ENCODE data around the gene ZNF688. TPM values are rescaled to one million over a fixed set of nuclear protein-coding genes. Genes with fewer than 3 reads are reported as not detected.

Gene ZNF688
- total and polyA plus RNA-seq, 2 of the 13 experiments (the other 11 are each of a cell fraction or from before 2014, with no cell fraction given): 2.4 to 5.4 TPM

DNA sequence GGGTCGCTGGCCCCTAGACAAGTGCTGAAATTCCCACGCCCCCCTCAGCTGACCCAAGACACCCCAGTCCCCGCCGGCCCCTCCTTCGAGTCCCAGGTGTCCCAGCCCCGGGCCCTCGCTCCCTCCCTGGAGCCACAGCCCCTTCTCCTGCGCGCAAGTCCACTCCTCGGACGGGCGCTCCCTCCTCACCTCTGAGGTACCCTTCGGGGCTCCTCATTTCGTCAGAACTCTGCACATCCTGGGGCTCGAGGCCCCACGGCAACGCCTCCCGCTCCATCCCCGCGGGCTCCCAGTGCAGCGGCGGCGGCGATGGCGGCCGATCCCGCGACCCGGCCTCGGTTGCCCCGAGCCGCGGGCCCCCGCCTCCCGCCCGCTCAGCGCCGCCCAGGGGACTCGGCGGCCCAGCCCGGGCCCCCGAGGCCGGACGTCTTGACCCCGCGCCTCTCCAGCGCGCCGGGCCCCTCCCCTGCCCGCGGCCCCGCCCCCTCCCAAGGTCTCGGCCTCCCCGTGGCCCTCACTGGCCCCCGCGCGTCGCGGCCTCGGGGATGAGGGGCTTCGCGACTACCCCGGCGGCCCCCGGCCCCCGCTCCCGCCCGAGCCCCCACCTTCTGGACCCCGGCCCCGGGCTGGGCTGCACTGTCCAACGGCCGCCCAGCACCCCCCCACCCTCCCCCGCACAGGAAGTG, 45.2 kb downstream of the ZNF688 start, which contains the start of gene ZNF768:
ZNF768 (minus strand) TSS at position 430 of the 686 bp plus-strand sequence; CDS start at position 277, 153 bp downstream.
- Histone ChIP-seq H3K4me1 (ENCODE audit: insufficient read depth, low read length) (peaks cover 61% of the 10 kb centered on the region), H3K9ac (ENCODE audit: insufficient read depth, low read depth, low read length) (peak within 1 kb of the TSS; percentile 97), H3K4me2 (ENCODE audit: low read depth, low read length) (peak within 1 kb of the TSS; percentile 84)
- 0 out of 2 replicates have a peak, but pooled peaks have one; percentile 26 for TF ChIP-seq ZNF34 (CRISPR knock-in tag; IDR thresholded peaks at IDR 0.05; ENCODE audit: borderline replicate concordance)
- peak; percentile 36; the same call in 1 of the 2 replicates for TF ChIP-seq SALL1 (CRISPR knock-in tag; IDR thresholded peaks at IDR 0.05)
- TF ChIP-seq LCORL (IDR thresholded peaks at IDR 0.05): no peak
- TF ChIP-seq LCORL (CRISPR knock-in tag; IDR thresholded peaks at IDR 0.05): no peak
- TF ChIP-seq MLLT10 (CRISPR knock-in tag; IDR thresholded peaks at IDR 0.05): no peak
- peak; percentile 47; the same call in 1 of the 2 replicates for TF ChIP-seq IRX3 (CRISPR knock-in tag; IDR thresholded peaks at IDR 0.05; ENCODE audit: borderline replicate concordance, low read depth)
- TF ChIP-seq ZFP36L1 (CRISPR knock-in tag; IDR thresholded peaks at IDR 0.05): 0 out of 2 replicates have a peak, but pooled peaks have one; percentile 25
- 0 out of 2 replicates have a peak, but pooled peaks have one; percentile 34 for TF ChIP-seq ZNF20 (CRISPR knock-in tag; IDR thresholded peaks at IDR 0.05)
- TF ChIP-seq GABPA (IDR thresholded peaks at IDR 0.05; ENCODE audit: low read depth, low read length): no peak
- TF ChIP-seq GABPA (CRISPR knock-in tag; IDR thresholded peaks at IDR 0.05; ENCODE audit: low read depth): no peak
- no peak for TF ChIP-seq ZFP1 (CRISPR knock-in tag; IDR thresholded peaks at IDR 0.05)
- TF ChIP-seq, protein P1, sequence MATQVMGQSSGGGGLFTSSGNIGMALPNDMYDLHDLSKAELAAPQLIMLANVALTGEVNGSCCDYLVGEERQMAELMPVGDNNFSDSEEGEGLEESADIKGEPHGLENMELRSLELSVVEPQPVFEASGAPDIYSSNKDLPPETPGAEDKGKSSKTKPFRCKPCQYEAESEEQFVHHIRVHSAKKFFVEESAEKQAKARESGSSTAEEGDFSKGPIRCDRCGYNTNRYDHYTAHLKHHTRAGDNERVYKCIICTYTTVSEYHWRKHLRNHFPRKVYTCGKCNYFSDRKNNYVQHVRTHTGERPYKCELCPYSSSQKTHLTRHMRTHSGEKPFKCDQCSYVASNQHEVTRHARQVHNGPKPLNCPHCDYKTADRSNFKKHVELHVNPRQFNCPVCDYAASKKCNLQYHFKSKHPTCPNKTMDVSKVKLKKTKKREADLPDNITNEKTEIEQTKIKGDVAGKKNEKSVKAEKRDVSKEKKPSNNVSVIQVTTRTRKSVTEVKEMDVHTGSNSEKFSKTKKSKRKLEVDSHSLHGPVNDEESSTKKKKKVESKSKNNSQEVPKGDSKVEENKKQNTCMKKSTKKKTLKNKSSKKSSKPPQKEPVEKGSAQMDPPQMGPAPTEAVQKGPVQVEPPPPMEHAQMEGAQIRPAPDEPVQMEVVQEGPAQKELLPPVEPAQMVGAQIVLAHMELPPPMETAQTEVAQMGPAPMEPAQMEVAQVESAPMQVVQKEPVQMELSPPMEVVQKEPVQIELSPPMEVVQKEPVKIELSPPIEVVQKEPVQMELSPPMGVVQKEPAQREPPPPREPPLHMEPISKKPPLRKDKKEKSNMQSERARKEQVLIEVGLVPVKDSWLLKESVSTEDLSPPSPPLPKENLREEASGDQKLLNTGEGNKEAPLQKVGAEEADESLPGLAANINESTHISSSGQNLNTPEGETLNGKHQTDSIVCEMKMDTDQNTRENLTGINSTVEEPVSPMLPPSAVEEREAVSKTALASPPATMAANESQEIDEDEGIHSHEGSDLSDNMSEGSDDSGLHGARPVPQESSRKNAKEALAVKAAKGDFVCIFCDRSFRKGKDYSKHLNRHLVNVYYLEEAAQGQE (IDR thresholded peaks at IDR 0.05; ENCODE audit: borderline replicate concordance in 1 of 2, low read depth in 1 of 2, low read length in 2 of 2): peak; percentile 37 to 87
- no peak for TF ChIP-seq ZNF761 (CRISPR knock-in tag; conservative IDR thresholded peaks at IDR 0.05)
- TF ChIP-seq SNAPC2 (CRISPR knock-in tag; IDR thresholded peaks at IDR 0.05): 0 out of 2 replicates have a peak, but pooled peaks have one; percentile 10
- TF ChIP-seq TARDBP (CRISPR knock-in tag; IDR thresholded peaks at IDR 0.05): no peak
- TF ChIP-seq MEIS2 (CRISPR knock-in tag; IDR thresholded peaks at IDR 0.05): 0 out of 2 replicates have a peak, but pooled peaks have one; percentile 22
- TF ChIP-seq ZNF589 (CRISPR knock-in tag; conservative IDR thresholded peaks at IDR 0.05): 0 out of 2 replicates have a peak, but pooled peaks have one; percentile 16
- peak; percentile 75 for TF ChIP-seq AGO2 (optimal IDR thresholded peaks at IDR 0.05; ENCODE audit: low read depth, low read length)
- TF ChIP-seq, protein P2, sequence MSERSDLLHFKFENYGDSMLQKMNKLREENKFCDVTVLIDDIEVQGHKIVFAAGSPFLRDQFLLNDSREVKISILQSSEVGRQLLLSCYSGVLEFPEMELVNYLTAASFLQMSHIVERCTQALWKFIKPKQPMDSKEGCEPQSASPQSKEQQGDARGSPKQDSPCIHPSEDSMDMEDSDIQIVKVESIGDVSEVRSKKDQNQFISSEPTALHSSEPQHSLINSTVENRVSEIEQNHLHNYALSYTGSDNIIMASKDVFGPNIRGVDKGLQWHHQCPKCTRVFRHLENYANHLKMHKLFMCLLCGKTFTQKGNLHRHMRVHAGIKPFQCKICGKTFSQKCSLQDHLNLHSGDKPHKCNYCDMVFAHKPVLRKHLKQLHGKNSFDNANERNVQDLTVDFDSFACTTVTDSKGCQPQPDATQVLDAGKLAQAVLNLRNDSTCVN (CRISPR knock-in tag; IDR thresholded peaks at IDR 0.05; ENCODE audit: borderline replicate concordance): 0 out of 2 replicates have a peak, but pooled peaks have one; percentile 33
- TF ChIP-seq ZFY (CRISPR knock-in tag; IDR thresholded peaks at IDR 0.05): peak; percentile 42; the same call in 1 of the 2 replicates
- TF ChIP-seq POLR2A (IDR thresholded peaks at IDR 0.05; ENCODE audit: insufficient read depth in 1 of 2, low read depth in 2 of 2, low read length in 2 of 2): peak in 1 of 2 experiments; percentile 43; a peak in 2 of 4 replicates

More for the DNA sequence above, 45.2 kb downstream of the ZNF688 start, which contains the start of gene ZNF768:
- Histone ChIP-seq H3K36me3 (replicated peaks in 1 of 2; ENCODE audit: control insufficient read depth in 1 of 2, insufficient read depth in 2 of 2, low read length in 2 of 2) (peaks cover 1 to 8% of the 10 kb centered on the region in 2 experiments; a peak in 1 of 5 replicates), H3K27ac (ENCODE audit: extremely low read length, insufficient read depth, low read length) (peak within 1 kb of the TSS; percentile 98), H3K9me3 (ENCODE audit: low read length) (no peaks in the 10 kb centered on the region), H3K27me3 (ENCODE audit: control insufficient read depth in 1 of 2, insufficient read depth in 2 of 2, low read length in 2 of 2) (no peaks in the 10 kb centered on the region; a peak in 1 of 5 replicates), H3K79me2 (ENCODE audit: insufficient read depth, low read length) (no peaks in the 10 kb centered on the region), H2AFZ (ENCODE audit: low read length) (no peak within 1 kb of the TSS), H4K20me1 (ENCODE audit: insufficient read depth, low read length) (no peaks in the 10 kb centered on the region), H3K4me3 (replicated peaks in 1 of 3; ENCODE audit: insufficient read depth in 1 of 3, low read depth in 2 of 3, low read length in 3 of 3) (peak within 1 kb of the TSS; percentile 78 to 97 (median 87))
- ATAC-seq: peak; percentile 39
- in situ Hi-C loops (cut with HindIII; ENCODE audit: extremely low pct_ligation_motif_present, low pct_unique_long_range_greater_than_20kb): no loop called here
- 5% methylated on average over 31 of the region's 73 CpGs for WGBS (ENCODE audit: low lambda C conversion rate)
- FAIRE-seq: no peak
- BruUV-seq (replicated peaks): no TSS peak
- DNase-seq (ENCODE audit: low spot score): peak; percentile 38
- POLR2A ChIA-PET: interaction anchor here (0.9 to 2.3 kb wide), 17 partner anchors 8 to 96 kb away, joined by 3 to 28 read pairs (median 6); partner anchors contain the start of genes DCTPP1, ZNF688, ZNF689 and ZNF747
- intact Hi-C loops (cut with micrococcal nuclease; ENCODE audit: unreplicated experiment): loop anchor here (2.0 to 10.0 kb wide), 6 partner anchors 33 to 171 kb away; partner anchors contain the start of genes DCTPP1, FBRS, PRR14 and SRCAP
- CTCF ChIA-PET (ENCODE audit: low intra/inter-chr PET ratio, low total read pairs): interaction anchor here (1.4 kb wide), 1 partner anchor 102 kb away, joined by 4 read pairs; no protein-coding TSS in a partner anchor

Data from HepG2 (cell line).